Pancreas (tissue), 10 donors: ENCODE data around the gene ERBB4. TPM values are rescaled to one million over a fixed set of nuclear protein-coding genes. Genes with fewer than 3 reads are reported as not detected.

ENCODE experiments used
- ATAC-seq, 4 donors: fragments of 200-7000 bp; cut with Tn5 transposase; one replicate each; pipeline versions ENCODE4 v1.8.0 to v1.9.1; 2020; ENCODE audit warnings: mild to moderate bottlenecking in 4 of 4, moderate library complexity in 4 of 4
- DNase-seq, 6 donors: peaks; one replicate each; pipeline ENCODE4 v3.0.0-alpha.2; 2020
- FAIRE-seq: peaks from 2 replicates; lab custom pipeline; 2012; peaks lifted over from hg19 to GRCh38; lab: Jason Lieb, UNC
- H3K27ac ChIP-seq, 4 donors: fragments of 200-600 bp; sonication (generic); 1 replicate in 3 of 4; 2 replicates in 1 of 4; pipeline versions ENCODE4 v1.5.0 to v1.8.0; 2020
- H3K27me3 ChIP-seq, 4 donors: fragments of 200-600 bp; one replicate each; pipeline ENCODE4 v1.8.0; 2021
- H3K36me3 ChIP-seq, 3 donors: fragments of 200-600 bp; sonication (generic) in 1 of 3; one replicate each; pipeline versions ENCODE4 v1.5.0 to v1.8.0; 2020 to 2021
- H3K4me1 ChIP-seq, 3 donors: fragments of 200-600 bp; one replicate each; pipeline ENCODE4 v1.8.0; 2021
- H3K4me3 ChIP-seq, 4 donors: fragments of 200-600 bp; sonication (generic) in 2 of 4; one replicate each; pipeline versions ENCODE4 v1.5.0 to v1.8.0; 2020 to 2021
- H3K9me3 ChIP-seq, 4 donors: fragments of 200-600 bp; one replicate each; pipeline ENCODE4 v1.8.0; 2021
- CTCF ChIP-seq, 4 donors: fragments of 200-600 bp; sonication (generic) in 3 of 4; IDR thresholded peaks; one replicate each; pipeline versions ENCODE4 v1.5.0 to v1.8.0; 2021; ENCODE audit warnings: antibody characterized with exemption in 4 of 4
- WGBS, 2 donors: extraction: QIAGEN DNeasy Blood & Tissue Kit; methylation state at CpG; one replicate each; pipeline ENCODE4 v1.1.7; 2013; 5-methylcytosine and 5-hydroxymethylcytosine counted together
- intact Hi-C, 3 donors: fragments of 100-400 bp; cut with DNase I; formaldehyde crosslinking; loops; one replicate each; pipeline versions ENCODE4 v1.11.1 to v1.14.2; 2022
- polyA plus RNA-seq, 2 donors: library from polyadenylated mRNA; stranded (reverse); fragments of 200-250 nt; gene quantifications; one replicate each; pipeline ENCODE4 v1.2.3, GENCODE V29; 2013
- total RNA-seq, 6 donors: library from RNA; stranded (reverse); fragmentation: NEBNext Ultra II Directional in 4 of 6; extraction: Animal tissue kit (Norgen Biotek cat#: 25700) in 4 of 6; gene quantifications; one replicate each; pipeline versions ENCODE4 v1.2.1 to v1.2.4, GENCODE V29; 2021 to 2023
- donor health status: healthy with polysubstance abuse.
- donor health status: DM: no; HTN: no; CAD: no; lungs with moderate emphysema.
- donor health status: DM: no; HTN: no; CAD: no.
- donor health status: control.
- donor health status: control.
- donor health status: Bipolar disorder and iron deficiency.
- donor health status: DM: yes; HTN: yes; CAD: no.
- donor health status: DM: no; HTN: no; CAD: no.
- donor health status: DM: no; HTN: no; CAD: no.
- donor health status: DM: yes; HTN: yes; CAD: no.

The ERBB4 gene
- total and polyA plus RNA-seq, 8 donors, result 0.30 to 5.0 (median 3.3) TPM

GRCh38 chr2:211407076-211407475 is 1131.5 kb downstream of the ERBB4 start:
- WGBS, 2 donors, result 88 to 93% methylated on average over 3 of the region's 3 CpGs
- H3K27me3 ChIP-seq, result no peaks in the 10 kb centered on the region
- intact Hi-C loops, result no loop called here
- no peak overlapping the region for H3K4me3 ChIP-seq
- no peak overlapping the region for H3K27ac ChIP-seq
- no peaks in the 10 kb centered on the region for H3K36me3 ChIP-seq
- H3K4me1 ChIP-seq, result peaks cover 0 to 6% (median 0%) of the 10 kb centered on the region in 3 donors
- DNase-seq (no peak), FAIRE-seq (no peak), ATAC-seq (no peak)
- H3K9me3 ChIP-seq, result no peaks in the 10 kb centered on the region
- no peak for TF ChIP-seq CTCF (IDR thresholded peaks at IDR 0.05)

GRCh38 chr2:211405036-211405435 is 1133.6 kb downstream of the ERBB4 start:
- Histone ChIP-seq H3K27ac (no peak overlapping the region), H3K9me3 (no peaks in the 10 kb centered on the region), H3K4me1 (peaks cover 0 to 6% (median 0%) of the 10 kb centered on the region in 3 donors), H3K4me3 (no peak overlapping the region), H3K27me3 (no peaks in the 10 kb centered on the region), H3K36me3 (no peaks in the 10 kb centered on the region)
- FAIRE-seq (no peak), ATAC-seq (no peak), DNase-seq (no peak)
- 79 to 87% methylated on average over 4 of the region's 4 CpGs for WGBS, 2 donors
- intact Hi-C loops, result no loop called here
- TF ChIP-seq CTCF (IDR thresholded peaks at IDR 0.05), result no peak

- intact Hi-C loops, result no loop called here
- no peak for TF ChIP-seq CTCF (IDR thresholded peaks at IDR 0.05)
- Histone ChIP-seq H3K4me3 (no peak overlapping the region), H3K36me3 (no peaks in the 10 kb centered on the region), H3K27ac (no peak overlapping the region), H3K27me3 (no peaks in the 10 kb centered on the region), H3K9me3 (no peaks in the 10 kb centered on the region), H3K4me1 (peaks cover 0 to 4% (median 0%) of the 10 kb centered on the region in 3 donors)
- no peak for FAIRE-seq
- ATAC-seq, result no peak
- WGBS, 2 donors, result 68 to 81% methylated on average over 4 of the region's 4 CpGs
- no peak for DNase-seq
Observed at GRCh38 chr2:211404098-211404497, 1134.5 kb downstream of the ERBB4 start.

GRCh38 chr2:211401328-211401727 is 1137.3 kb downstream of the ERBB4 start:
- 90 to 91% methylated on average over 2 of the region's 2 CpGs for WGBS, 2 donors
- peaks cover 0 to 9% (median 2%) of the 10 kb centered on the region in 3 donors for H3K4me1 ChIP-seq
- DNase-seq (no peak), FAIRE-seq (no peak), ATAC-seq (no peak)
- H3K27me3 ChIP-seq, result no peaks in the 10 kb centered on the region
- no peak overlapping the region for H3K27ac ChIP-seq
- no peaks in the 10 kb centered on the region for H3K9me3 ChIP-seq
- TF ChIP-seq CTCF (IDR thresholded peaks at IDR 0.05), result no peak
- H3K36me3 ChIP-seq, result no peaks in the 10 kb centered on the region
- H3K4me3 ChIP-seq, result no peak overlapping the region
- intact Hi-C loops, result no loop called here

GRCh38 chr2:211397764-211398163 is 1140.8 kb downstream of the ERBB4 start:
- Histone ChIP-seq H3K9me3 (no peaks in the 10 kb centered on the region), H3K36me3 (no peaks in the 10 kb centered on the region), H3K27ac (no peak overlapping the region), H3K4me3 (no peak overlapping the region), H3K4me1 (peaks cover 0 to 10% (median 3%) of the 10 kb centered on the region in 3 donors), H3K27me3 (no peaks in the 10 kb centered on the region)
- intact Hi-C loops, result no loop called here
- FAIRE-seq, result no peak
- no peak for TF ChIP-seq CTCF (IDR thresholded peaks at IDR 0.05)
- WGBS, 2 donors, result 68 to 74% methylated on average over 2 of the region's 2 CpGs
- no peak for ATAC-seq
- DNase-seq, result no peak
